ENCODE results near the gene COL1A1.

DNA sequence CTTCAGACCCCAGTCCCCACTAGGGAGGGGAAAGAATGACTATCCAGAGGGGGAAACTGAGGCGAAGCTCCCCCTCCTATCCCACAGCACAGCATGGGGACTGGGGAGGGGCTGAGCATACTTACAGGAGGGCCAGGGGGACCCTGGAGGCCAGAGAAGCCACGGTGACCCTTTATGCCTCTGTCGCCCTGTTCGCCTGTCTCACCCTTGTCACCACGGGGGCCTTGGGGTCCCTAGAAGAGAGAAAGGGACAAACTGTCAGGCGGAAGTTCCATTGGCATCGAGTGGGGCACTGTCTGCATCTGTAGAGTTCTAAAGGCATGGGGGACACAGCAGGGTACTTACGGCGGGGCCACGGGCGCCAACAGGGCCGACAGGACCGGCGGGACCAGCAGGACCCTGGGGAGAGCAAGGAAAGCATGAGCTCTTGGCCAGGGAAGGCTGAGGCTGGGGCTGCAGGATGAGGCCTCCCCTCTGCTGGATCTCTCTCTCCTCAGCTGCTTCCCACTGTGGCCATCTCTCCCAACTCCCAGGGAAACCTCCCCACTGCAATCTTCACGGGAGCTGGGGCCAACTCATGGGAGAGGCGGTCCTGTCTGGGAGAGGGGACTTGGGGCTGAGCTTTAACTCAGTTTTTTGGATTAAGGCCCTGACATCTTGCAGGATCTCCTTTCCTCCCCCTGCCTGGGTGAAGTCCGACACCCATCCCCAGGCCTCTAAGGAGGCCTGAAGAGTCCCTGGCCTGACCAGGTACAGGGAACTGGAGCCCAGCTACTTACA lies 13.5 kb downstream of the COL1A1 start:
- TF ChIP-seq, protein P1, sequence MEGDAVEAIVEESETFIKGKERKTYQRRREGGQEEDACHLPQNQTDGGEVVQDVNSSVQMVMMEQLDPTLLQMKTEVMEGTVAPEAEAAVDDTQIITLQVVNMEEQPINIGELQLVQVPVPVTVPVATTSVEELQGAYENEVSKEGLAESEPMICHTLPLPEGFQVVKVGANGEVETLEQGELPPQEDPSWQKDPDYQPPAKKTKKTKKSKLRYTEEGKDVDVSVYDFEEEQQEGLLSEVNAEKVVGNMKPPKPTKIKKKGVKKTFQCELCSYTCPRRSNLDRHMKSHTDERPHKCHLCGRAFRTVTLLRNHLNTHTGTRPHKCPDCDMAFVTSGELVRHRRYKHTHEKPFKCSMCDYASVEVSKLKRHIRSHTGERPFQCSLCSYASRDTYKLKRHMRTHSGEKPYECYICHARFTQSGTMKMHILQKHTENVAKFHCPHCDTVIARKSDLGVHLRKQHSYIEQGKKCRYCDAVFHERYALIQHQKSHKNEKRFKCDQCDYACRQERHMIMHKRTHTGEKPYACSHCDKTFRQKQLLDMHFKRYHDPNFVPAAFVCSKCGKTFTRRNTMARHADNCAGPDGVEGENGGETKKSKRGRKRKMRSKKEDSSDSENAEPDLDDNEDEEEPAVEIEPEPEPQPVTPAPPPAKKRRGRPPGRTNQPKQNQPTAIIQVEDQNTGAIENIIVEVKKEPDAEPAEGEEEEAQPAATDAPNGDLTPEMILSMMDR (IDR thresholded peaks at IDR 0.05) = no peak
- TF ChIP-seq POLR2A (IDR thresholded peaks at IDR 0.05) = no peak
